Ecto neural progenitor cell (in vitro differentiated cells): ENCODE results near the gene GRID1.
A peak's percentile ranks its signal among the peaks of the same experiment; 100 is the strongest.

Experiments
- DNase-seq: peaks from one replicate; pipeline ENCODE4 v3.0.0-alpha.2; 2018; ENCODE audit warnings: low spot score

GRID1 gene

GRCh38 chr10:86314616-86315548 is 51.7 kb downstream of the GRID1 start:
- no peak for DNase-seq

- no peak for DNase-seq
Measured at GRCh38 chr10:86313621-86314041, 53.0 kb downstream of the GRID1 start.

- peak; percentile 61 for DNase-seq
Measured at GRCh38 chr10:86312701-86313270, 53.8 kb downstream of the GRID1 start.

- no peak for DNase-seq
Measured at GRCh38 chr10:86311906-86312305, 54.7 kb downstream of the GRID1 start.

- no peak for DNase-seq
Measured at GRCh38 chr10:86311190-86311589, 55.4 kb downstream of the GRID1 start.

GRCh38 chr10:86310702-86311101 is 55.9 kb downstream of the GRID1 start:
- DNase-seq, result no peak

GRCh38 chr10:86310291-86310690 is 56.3 kb downstream of the GRID1 start:
- no peak for DNase-seq

- no peak for DNase-seq
Measured at GRCh38 chr10:86308056-86308455, 58.5 kb downstream of the GRID1 start.

GRCh38 chr10:86306628-86307278 is 59.8 kb downstream of the GRID1 start:
- peak; percentile 64 for DNase-seq

- DNase-seq, result no peak
Measured at GRCh38 chr10:86305521-86305920, 61.1 kb downstream of the GRID1 start.

GRCh38 chr10:86304436-86304835 is 62.2 kb downstream of the GRID1 start:
- DNase-seq, result no peak

GRCh38 chr10:86303626-86304025 is 63.0 kb downstream of the GRID1 start:
- DNase-seq, result no peak

- DNase-seq, result no peak
Measured at GRCh38 chr10:86301971-86302370, 64.6 kb downstream of the GRID1 start.

- no peak for DNase-seq
Measured at GRCh38 chr10:86300931-86301830, 65.4 kb downstream of the GRID1 start.

GRCh38 chr10:86300399-86300925 is 66.1 kb downstream of the GRID1 start:
- DNase-seq, result peak; percentile 19

GRCh38 chr10:86299562-86299961 is 67.0 kb downstream of the GRID1 start:
- DNase-seq, result peak; percentile 27

- DNase-seq, result peak; percentile 29
Measured at GRCh38 chr10:86298501-86299001, 68.0 kb downstream of the GRID1 start.

GRCh38 chr10:86295791-86296190 is 70.8 kb downstream of the GRID1 start:
- DNase-seq, result no peak

- DNase-seq, result peak; percentile 21
Measured at GRCh38 chr10:86295351-86295750, 71.2 kb downstream of the GRID1 start.

GRCh38 chr10:86294346-86295265 is 72.0 kb downstream of the GRID1 start:
- DNase-seq, result peak; percentile 29
